NT2/D1 (cell line): ENCODE data around the gene B4GALT5.

Experiments
- DNase-seq: peaks from one replicate; pipeline ENCODE4 v3.0.0-alpha.2; 2011; ENCODE audit warnings: low read depth, low spot score
- H3K27me3 ChIP-seq: 2 replicates; pipeline ENCODE4 v1.6.0; 2011; ENCODE audit warnings: mild to moderate bottlenecking; ENCODE audit not compliant: insufficient read length, insufficient read depth
- H3K36me3 ChIP-seq: 2 replicates; pipeline ENCODE4 v1.6.1; 2011; ENCODE audit warnings: mild to moderate bottlenecking, low read length, mixed read lengths; ENCODE audit not compliant: insufficient read depth, insufficient read length
- H3K4me1 ChIP-seq: 2 replicates; pipeline ENCODE4 v1.5.1; 2011; ENCODE audit not compliant: insufficient read depth, insufficient read length
- H3K4me3 ChIP-seq: 2 replicates; pipeline ENCODE4 v1.5.1; 2011; ENCODE audit warnings: low read depth; ENCODE audit not compliant: insufficient read length
- H3K9ac ChIP-seq: 2 replicates; pipeline ENCODE4 v1.6.0; 2011; ENCODE audit warnings: low read depth; ENCODE audit not compliant: insufficient read length
- H3K9me3 ChIP-seq: 2 replicates; pipeline ENCODE4 v1.5.1; 2011; ENCODE audit warnings: mild to moderate bottlenecking, low read length; ENCODE audit not compliant: insufficient read depth
- SUZ12 ChIP-seq: IDR thresholded peaks from 2 replicates; pipeline ENCODE4 v1.6.1; 2011; ENCODE audit not compliant: insufficient read length, insufficient read depth; ENCODE audit errors: extremely low read depth
- YY1 ChIP-seq: IDR thresholded peaks from 2 replicates; pipeline ENCODE4 v1.6.1; 2011; ENCODE audit not compliant: insufficient read length, insufficient read depth
- ZNF274 ChIP-seq: IDR thresholded peaks from 2 replicates; pipeline ENCODE4 v1.6.1; 2011; ENCODE audit warnings: mild to moderate bottlenecking, low read depth, low read length

B4GALT5 gene

GRCh38 chr20:49748525-49748838 is 34.8 kb upstream of the B4GALT5 start:
- no peak for TF ChIP-seq YY1
- TF ChIP-seq SUZ12, result no peak
- no peak for TF ChIP-seq ZNF274
- peaks cover 17% of the 10 kb centered on the region for H3K4me1 ChIP-seq

GRCh38 chr20:49747707-49748524 is 34.2 kb upstream of the B4GALT5 start:
- Histone ChIP-seq H3K36me3 (no peaks in the 10 kb centered on the region), H3K4me1 (peaks cover 17% of the 10 kb centered on the region), H3K27me3 (no peaks in the 10 kb centered on the region), H3K9ac (no peak overlapping the region), H3K4me3 (no peak overlapping the region), H3K9me3 (no peaks in the 10 kb centered on the region)
- DNase-seq, result no peak
- TF ChIP-seq ZNF274 (no peak), YY1 (no peak), SUZ12 (no peak)

More at GRCh38 chr20:49748525-49748838, 34.8 kb upstream of the B4GALT5 start:
- H3K9ac ChIP-seq, result no peak overlapping the region
- H3K36me3 ChIP-seq, result no peaks in the 10 kb centered on the region
- H3K4me3 ChIP-seq, result no peak overlapping the region
- no peaks in the 10 kb centered on the region for H3K9me3 ChIP-seq
- H3K27me3 ChIP-seq, result no peaks in the 10 kb centered on the region
- no peak for DNase-seq

- no peaks in the 10 kb centered on the region for H3K27me3 ChIP-seq
- H3K4me3 ChIP-seq, result no peak overlapping the region
- no peaks in the 10 kb centered on the region for H3K36me3 ChIP-seq
- TF ChIP-seq SUZ12, result no peak
- TF ChIP-seq YY1, result no peak
- no peak for TF ChIP-seq ZNF274
- DNase-seq, result no peak
- no peak overlapping the region for H3K9ac ChIP-seq
- H3K9me3 ChIP-seq, result no peaks in the 10 kb centered on the region
- peaks cover 9% of the 10 kb centered on the region for H3K4me1 ChIP-seq
Observed at GRCh38 chr20:49742948-49743347, 29.3 kb upstream of the B4GALT5 start.

- no peaks in the 10 kb centered on the region for H3K27me3 ChIP-seq
Observed at GRCh38 chr20:49741977-49742376, 28.3 kb upstream of the B4GALT5 start.

GRCh38 chr20:49740807-49741206 is 27.1 kb upstream of the B4GALT5 start:
- TF ChIP-seq ZNF274 (no peak), SUZ12 (no peak), YY1 (no peak)

More at GRCh38 chr20:49741977-49742376, 28.3 kb upstream of the B4GALT5 start:
- Histone ChIP-seq H3K9ac (peak overlapping the region; percentile 0), H3K9me3 (no peaks in the 10 kb centered on the region), H3K4me1 (peaks cover 5% of the 10 kb centered on the region), H3K4me3 (no peak overlapping the region), H3K36me3 (no peaks in the 10 kb centered on the region)
- TF ChIP-seq YY1 (no peak), ZNF274 (no peak), SUZ12 (no peak)
- no peak for DNase-seq

GRCh38 chr20:49739042-49739441 is 25.4 kb upstream of the B4GALT5 start:
- no peaks in the 10 kb centered on the region for H3K36me3 ChIP-seq
- H3K9me3 ChIP-seq, result no peaks in the 10 kb centered on the region
- no peak for DNase-seq
- no peaks in the 10 kb centered on the region for H3K27me3 ChIP-seq
- no peak for TF ChIP-seq YY1
- no peak for TF ChIP-seq SUZ12
- no peak for TF ChIP-seq ZNF274
- no peak overlapping the region for H3K4me3 ChIP-seq
- no peak overlapping the region for H3K9ac ChIP-seq
- peaks cover 5% of the 10 kb centered on the region for H3K4me1 ChIP-seq

More at GRCh38 chr20:49740807-49741206, 27.1 kb upstream of the B4GALT5 start:
- no peak overlapping the region for H3K4me3 ChIP-seq
- H3K9me3 ChIP-seq, result no peaks in the 10 kb centered on the region
- peaks cover 5% of the 10 kb centered on the region for H3K4me1 ChIP-seq
- H3K9ac ChIP-seq, result no peak overlapping the region
- DNase-seq, result no peak
- H3K36me3 ChIP-seq, result no peaks in the 10 kb centered on the region
- H3K27me3 ChIP-seq, result no peaks in the 10 kb centered on the region

- Histone ChIP-seq H3K4me3 (no peak overlapping the region), H3K4me1 (peaks cover 2% of the 10 kb centered on the region), H3K9ac (no peak overlapping the region), H3K9me3 (no peaks in the 10 kb centered on the region), H3K27me3 (no peaks in the 10 kb centered on the region), H3K36me3 (no peaks in the 10 kb centered on the region)
- DNase-seq, result no peak
- no peak for TF ChIP-seq ZNF274
- TF ChIP-seq SUZ12, result no peak
- TF ChIP-seq YY1, result no peak
Observed at GRCh38 chr20:49737260-49737659, 23.6 kb upstream of the B4GALT5 start.
